ENCODE data around the gene LRRC23. TPM values are rescaled to one million over a fixed set of nuclear protein-coding genes. Genes with fewer than 3 reads are reported as not detected.

Gene LRRC23
- total and polyA plus RNA-seq, 2 of the 13 experiments (the other 11 are each of a cell fraction or from before 2014, with no cell fraction given), result 6.0 to 7.8 TPM

GRCh38 chr12:6873094-6874014 is 31.3 kb upstream of the LRRC23 start, which contains the start of gene SPSB2 (continued):
- no peak for TF ChIP-seq ZSCAN30 (CRISPR knock-in tag; IDR thresholded peaks at IDR 0.05)
- TF ChIP-seq ZNF382 (CRISPR knock-in tag; IDR thresholded peaks at IDR 0.05; ENCODE audit: borderline replicate concordance), result no peak
- no peak for TF ChIP-seq ZNF432 (CRISPR knock-in tag; IDR thresholded peaks at IDR 0.05; ENCODE audit: borderline replicate concordance)
- no peak for TF ChIP-seq EHMT2 (IDR thresholded peaks at IDR 0.05; ENCODE audit: borderline replicate concordance, low read depth, low read length)
- TF ChIP-seq ZNF136 (CRISPR knock-in tag; IDR thresholded peaks at IDR 0.05; ENCODE audit: low read depth), result no peak
- TF ChIP-seq ZHX1 (CRISPR knock-in tag; IDR thresholded peaks at IDR 0.05; ENCODE audit: low read depth), result no peak
- TF ChIP-seq RNF219 (CRISPR knock-in tag; IDR thresholded peaks at IDR 0.05), result no peak
- no peak; the same call in 1 of the 2 replicates for TF ChIP-seq TBX2 (CRISPR knock-in tag; IDR thresholded peaks at IDR 0.05; ENCODE audit: borderline replicate concordance)
- TF ChIP-seq MAZ (IDR thresholded peaks at IDR 0.05; ENCODE audit: borderline replicate concordance, low read depth, low read length), result peak; percentile 89
- peak; percentile 74 for TF ChIP-seq MAZ (CRISPR knock-in tag; IDR thresholded peaks at IDR 0.05; ENCODE audit: low read depth)
- TF ChIP-seq NFAT5 (CRISPR knock-in tag; IDR thresholded peaks at IDR 0.05), result no peak
- TF ChIP-seq ZFY (CRISPR knock-in tag; IDR thresholded peaks at IDR 0.05), result peak; percentile 61
- no peak for TF ChIP-seq NCOA5 (CRISPR knock-in tag; IDR thresholded peaks at IDR 0.05)
- TF ChIP-seq ARID3A (IDR thresholded peaks at IDR 0.05; ENCODE audit: low read depth, low read length), result no peak
- peak; percentile 19; the same call in 1 of the 2 replicates for TF ChIP-seq CEBPG (CRISPR knock-in tag; IDR thresholded peaks at IDR 0.05)
- no peak for TF ChIP-seq ATAD3A (CRISPR knock-in tag; IDR thresholded peaks at IDR 0.05)
